GM18868 (cell line): ENCODE data around the gene NDUFAF8.

Experiments used
- ATAC-seq: cut with Tn5 transposase; IDR thresholded peaks from one replicate; pipeline ENCODE4 v1.9.1; 2021; ENCODE audit warnings: mild to moderate bottlenecking, moderate library complexity; ENCODE audit not compliant: unreplicated experiment

NDUFAF8 gene

DNA sequence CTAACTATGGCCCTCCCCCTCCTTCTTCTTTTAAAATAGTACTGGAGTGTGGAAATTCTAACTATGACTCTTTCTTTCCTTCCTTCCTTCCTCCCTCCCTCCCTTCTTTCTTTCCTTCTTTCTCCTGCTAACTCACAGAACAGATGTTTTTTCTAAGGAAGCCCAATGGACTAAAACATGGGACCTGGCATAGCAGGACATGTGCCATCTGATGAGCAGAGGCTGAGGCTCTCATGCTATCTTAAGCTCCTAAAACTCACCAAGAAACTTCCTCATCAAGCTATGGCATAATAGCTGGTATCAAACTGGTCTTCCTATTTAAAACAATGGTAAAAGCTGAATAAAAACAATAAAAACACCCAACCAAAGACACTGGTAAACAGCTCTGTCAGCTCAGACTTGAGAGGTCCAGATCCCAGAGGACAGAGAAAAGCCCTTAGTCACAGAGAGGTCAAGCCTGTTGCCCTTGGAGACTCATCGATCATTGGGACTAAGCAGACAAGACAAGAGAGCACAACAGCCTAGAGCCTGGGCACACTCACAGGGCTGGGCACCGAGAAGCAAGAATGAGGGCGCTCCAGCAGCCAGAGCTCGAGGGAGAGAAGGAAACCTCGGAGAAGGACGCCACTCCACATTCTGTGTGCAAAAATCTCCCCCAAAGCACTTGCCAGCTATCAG, 28.4 kb downstream of the NDUFAF8 start:
- ATAC-seq, result no peak

- no peak for ATAC-seq
Observed at GRCh38 chr17:81270279-81270678, 31.2 kb downstream of the NDUFAF8 start.

- no peak for ATAC-seq
Observed at GRCh38 chr17:81271226-81271625, 32.1 kb downstream of the NDUFAF8 start.

GRCh38 chr17:81272616-81273015, 33.5 kb downstream of the NDUFAF8 start:
- ATAC-seq, result no peak

- no peak for ATAC-seq
Observed at GRCh38 chr17:81273698-81274470, 34.8 kb downstream of the NDUFAF8 start.

- no peak for ATAC-seq
Observed at GRCh38 chr17:81274471-81274855, 35.3 kb downstream of the NDUFAF8 start.

GRCh38 chr17:81276781-81277180, 37.7 kb downstream of the NDUFAF8 start:
- ATAC-seq, result no peak

GRCh38 chr17:81277421-81277820, 38.3 kb downstream of the NDUFAF8 start:
- no peak for ATAC-seq

DNA sequence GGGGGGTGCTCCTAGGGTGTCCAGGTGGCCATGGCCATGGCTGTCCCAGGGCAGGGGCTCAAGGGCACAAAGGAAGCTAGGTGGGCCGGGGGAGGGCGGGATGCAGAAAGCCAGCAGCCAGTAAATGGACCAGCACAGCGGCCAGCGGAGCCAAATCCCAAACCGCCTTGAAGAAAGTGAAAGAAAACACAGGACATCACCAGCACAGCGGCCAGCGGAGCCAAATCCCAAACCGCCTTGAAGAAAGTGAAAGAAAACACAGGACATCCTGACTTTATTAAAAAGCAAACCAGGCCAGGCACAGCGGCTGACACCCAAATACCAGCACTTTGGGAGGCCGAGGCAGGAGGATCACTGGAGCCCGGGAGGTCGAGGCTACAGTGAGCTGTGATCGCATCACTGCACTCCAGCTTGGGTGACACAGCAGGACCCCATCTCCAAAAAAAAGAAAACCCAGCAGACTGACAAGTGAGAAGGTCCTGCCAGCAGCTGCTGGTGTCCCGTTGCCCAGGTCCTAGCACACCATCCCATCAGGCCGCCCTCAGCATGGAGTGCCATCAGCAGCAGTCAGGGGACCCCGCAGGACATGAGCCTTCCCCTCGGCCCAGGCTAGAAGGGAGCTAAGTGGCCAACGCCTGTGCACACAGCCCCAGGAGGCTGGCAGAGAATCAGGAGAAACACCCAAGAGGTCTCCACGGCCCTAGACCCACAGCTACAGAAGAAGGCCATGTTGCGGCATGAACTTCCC, 39.0 kb downstream of the NDUFAF8 start:
- no peak for ATAC-seq

- ATAC-seq, result no peak
Observed at GRCh38 chr17:81278831-81279230, 39.7 kb downstream of the NDUFAF8 start.

DNA sequence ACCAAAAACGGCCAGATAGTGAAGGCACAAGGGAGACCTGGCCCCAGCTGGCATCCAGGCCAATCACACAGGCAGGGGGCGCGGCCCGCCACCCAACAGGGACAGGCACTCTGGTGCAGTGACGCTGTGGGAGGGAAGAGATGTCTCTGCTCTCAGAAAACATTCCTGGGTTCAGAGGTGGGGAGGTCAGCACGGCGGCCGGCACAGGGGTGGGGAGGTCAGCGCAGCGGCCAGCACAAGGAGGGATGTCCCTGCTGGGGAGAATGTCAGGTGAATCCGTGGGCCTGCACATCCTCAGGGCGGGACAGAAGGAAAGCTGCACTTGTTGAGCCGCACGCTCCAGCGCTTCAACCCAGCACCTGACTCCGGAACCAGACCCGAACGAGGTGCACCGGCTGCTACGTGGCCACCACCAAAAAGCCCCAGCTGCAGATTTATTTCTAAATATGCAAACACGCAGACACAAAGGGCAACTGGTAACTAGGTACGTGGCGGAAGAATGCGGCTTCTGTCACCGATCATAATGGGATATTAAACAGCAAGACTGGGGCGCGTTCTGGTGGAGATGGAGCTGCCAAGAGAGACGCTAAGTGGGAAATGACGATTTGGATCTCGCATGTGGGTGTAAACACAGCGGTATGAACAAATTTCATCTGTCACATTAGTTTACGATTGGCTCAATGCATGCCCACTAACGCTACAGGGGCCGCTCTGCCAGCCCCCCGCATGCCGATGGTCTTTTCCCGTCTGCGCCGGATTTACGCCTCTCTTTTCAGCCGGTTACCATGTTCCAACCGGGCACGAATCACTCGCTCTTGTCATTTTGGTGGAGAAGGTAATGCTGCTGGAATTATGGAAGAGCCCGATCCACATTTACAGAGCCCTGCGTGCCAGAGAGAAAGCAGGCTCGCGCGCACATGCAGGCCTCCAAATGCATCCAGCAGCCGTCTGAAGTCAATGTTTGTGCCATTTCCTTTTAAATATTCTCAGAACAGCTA, 40.5 kb downstream of the NDUFAF8 start:
- ATAC-seq, result no peak

- ATAC-seq, result no peak
Observed at GRCh38 chr17:81280571-81280970, 41.5 kb downstream of the NDUFAF8 start.

DNA sequence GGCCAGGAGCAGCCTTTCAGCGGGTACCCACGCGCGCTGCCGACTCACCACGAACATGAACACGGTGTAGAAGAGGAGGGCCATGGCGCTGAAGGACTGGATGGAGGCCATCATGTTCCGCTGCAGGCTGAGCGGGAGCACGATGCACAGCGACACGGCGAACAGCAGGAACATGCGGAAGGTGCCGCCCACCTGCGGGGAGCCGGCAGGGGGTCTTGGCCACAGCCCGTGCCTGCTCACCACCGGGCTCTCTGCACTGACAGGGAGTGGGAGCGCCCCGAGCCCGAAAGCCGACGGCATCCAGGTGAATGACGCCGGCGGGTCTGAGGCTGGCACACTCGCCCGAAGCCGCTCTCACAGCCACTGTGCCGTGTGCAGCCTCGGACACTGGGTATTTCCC, 43.0 kb downstream of the NDUFAF8 start:
- ATAC-seq, result no peak

DNA sequence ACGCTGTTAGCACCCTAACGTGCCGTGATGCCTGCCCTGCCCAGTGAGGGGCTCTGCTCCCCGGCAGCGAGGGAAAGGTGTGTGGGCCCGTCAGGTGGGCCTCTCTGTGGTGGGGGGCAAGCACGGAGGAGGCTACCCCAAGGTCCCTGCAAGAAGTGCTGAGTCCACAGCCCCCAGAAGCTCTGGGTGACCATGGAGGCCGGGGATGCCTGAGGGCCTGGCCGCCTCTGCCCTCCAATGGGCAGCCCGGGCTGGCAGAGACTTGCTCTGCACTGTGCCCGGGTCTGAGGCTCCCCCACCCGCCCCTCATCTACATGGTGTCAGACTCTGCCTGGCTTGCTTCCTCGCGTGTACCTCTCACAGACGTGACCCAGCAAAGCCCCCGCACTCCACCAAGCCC, 43.8 kb downstream of the NDUFAF8 start:
- no peak for ATAC-seq

DNA sequence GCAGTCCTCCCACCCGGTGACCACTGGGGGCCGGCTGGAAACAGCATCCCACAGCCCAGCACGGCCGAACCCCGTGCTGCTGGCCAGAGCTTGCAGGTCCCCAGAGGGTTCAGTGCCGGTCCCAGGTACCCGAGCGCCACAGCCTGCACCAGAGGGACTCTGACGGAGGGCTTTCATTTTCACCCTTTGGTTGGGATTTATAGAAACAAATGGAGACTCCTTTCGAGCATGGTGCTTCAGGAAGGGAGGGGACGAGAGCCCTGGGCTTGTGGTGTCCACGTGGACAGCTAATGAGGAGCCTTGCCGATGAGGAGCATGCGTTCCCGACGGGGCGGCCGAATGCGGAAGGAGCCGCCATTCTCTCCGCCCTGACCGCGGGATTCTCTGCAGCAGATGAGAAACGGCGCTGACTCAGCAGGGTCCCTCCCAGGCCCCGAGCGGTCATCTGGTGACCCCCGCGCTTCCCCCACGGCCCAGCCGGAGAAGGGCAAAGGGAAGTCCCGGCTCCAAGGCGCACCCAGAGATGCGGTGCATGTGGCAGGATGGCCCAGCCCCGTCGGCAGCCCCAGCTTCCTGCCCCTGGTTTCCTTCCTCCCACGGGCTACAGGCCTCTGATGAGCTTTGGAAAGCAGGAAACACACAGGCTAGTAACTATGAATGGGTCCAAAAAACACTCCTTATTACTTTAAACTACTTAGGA, 46.2 kb downstream of the NDUFAF8 start:
- ATAC-seq, result no peak

- no peak for ATAC-seq
Observed at GRCh38 chr17:81285894-81286293, 46.8 kb downstream of the NDUFAF8 start.

- no peak for ATAC-seq
Observed at GRCh38 chr17:81286491-81287145, 47.5 kb downstream of the NDUFAF8 start.

- ATAC-seq, result no peak
Observed at GRCh38 chr17:81287152-81287551, 48.0 kb downstream of the NDUFAF8 start.

- ATAC-seq, result no peak
Observed at GRCh38 chr17:81287741-81288430, 48.8 kb downstream of the NDUFAF8 start.
